ENCODE data around the gene ZIC2.

Gene ZIC2

GRCh38 chr13:99990126-99990977 is 8.8 kb downstream of the ZIC2 start:
- CTCF ChIA-PET, result no interaction called here
- POLR2A ChIA-PET, result no interaction called here
- TF ChIP-seq CTCF (IDR thresholded peaks at IDR 0.05; ENCODE audit: control extremely low read depth, extremely low read depth, low read depth, missing control alignments), result no peak

GRCh38 chr13:99991013-99991827 is 9.6 kb downstream of the ZIC2 start:
- POLR2A ChIA-PET, result interaction anchor here (0.6 kb wide), 1 partner anchor 344 kb away, joined by 3 read pairs; no protein-coding TSS in a partner anchor
- CTCF ChIA-PET, result no interaction called here
- TF ChIP-seq CTCF (IDR thresholded peaks at IDR 0.05; ENCODE audit: control extremely low read depth, extremely low read depth, low read depth, missing control alignments), result no peak
- no peak for DNase-seq (ENCODE audit: extremely low spot score)

More at GRCh38 chr13:99990126-99990977, 8.8 kb downstream of the ZIC2 start:
- no peak for DNase-seq (ENCODE audit: extremely low spot score)

- ChIA-PET POLR2A (no interaction called here), CTCF (interaction anchor here (1.2 kb wide), 1 partner anchor 9 kb away, joined by 5 read pairs; no protein-coding TSS in a partner anchor)
Observed at GRCh38 chr13:99991828-99992775, 10.5 kb downstream of the ZIC2 start.

GRCh38 chr13:99992949-99993351 is 11.4 kb downstream of the ZIC2 start:
- TF ChIP-seq CTCF (IDR thresholded peaks at IDR 0.05; ENCODE audit: control extremely low read depth, extremely low read depth, low read depth, missing control alignments), result no peak
- DNase-seq (ENCODE audit: extremely low spot score), result no peak
- ChIA-PET POLR2A (no interaction called here), CTCF (interaction anchor here (1.2 kb wide), 1 partner anchor 9 kb away, joined by 5 read pairs; no protein-coding TSS in a partner anchor)

More at GRCh38 chr13:99991828-99992775, 10.5 kb downstream of the ZIC2 start:
- TF ChIP-seq CTCF (IDR thresholded peaks at IDR 0.05; ENCODE audit: control extremely low read depth, extremely low read depth, low read depth, missing control alignments), result no peak
- no peak for DNase-seq (ENCODE audit: extremely low spot score)

GRCh38 chr13:99993660-99994637 is 12.4 kb downstream of the ZIC2 start:
- CTCF ChIA-PET, result interaction anchor here (1.1 kb wide), 1 partner anchor 12 kb away, joined by 3 read pairs; no protein-coding TSS in a partner anchor
- no peak for DNase-seq (ENCODE audit: extremely low spot score)
- TF ChIP-seq CTCF (IDR thresholded peaks at IDR 0.05; ENCODE audit: control extremely low read depth, extremely low read depth, low read depth, missing control alignments), result no peak
- POLR2A ChIA-PET, result no interaction called here
